K562 (cell line): Measurements from ENCODE around the gene TMBIM4. TPM values are rescaled to one million over a fixed set of nuclear protein-coding genes. Genes with fewer than 3 reads are reported as not detected.

Source experiments
- ATAC-seq: fragments of 200-7000 bp; cut with Tn5 transposase; 3 replicates; pipeline ENCODE4 v1.9.1; 2020; ENCODE audit warnings: moderate library complexity
- BruUV-seq: library from RNA; stranded (reverse); fragments of 400-500 nt; replicated peaks from 2 replicates; lab custom pipeline; 2021; lab: Mats Ljungman, UMichigan
- CTCF ChIA-PET: fragments of 300-600 bp; formaldehyde crosslinking; extraction: SDS; loops from one replicate; lab custom pipeline; 2021; ENCODE audit warnings: low intra/inter-chr PET ratio; lab: Yijun Ruan, JAX
- POLR2A ChIA-PET: fragments of 300-600, 350-650 bp; sonication (Branson Sonifier 250); formaldehyde crosslinking; extraction: SDS; loops from one replicate; lab custom pipeline; 2021; ENCODE audit warnings: antibody characterized with exemption, inconsistent platforms; lab: Yijun Ruan, JAX
- DNase-seq, 4 experiments: peaks; one replicate each; pipeline versions ENCODE4 v3.0.0 to v3.0.0-alpha.2; 2011 to 2018; ENCODE audit warnings: low spot score in 3 of 4, mixed read lengths in 3 of 4; ENCODE audit errors: extremely low read depth in 1 of 4
- FAIRE-seq: peaks from 2 replicates; lab custom pipeline; 2011; peaks lifted over from hg19 to GRCh38; lab: Jason Lieb, UNC
- H2AFZ ChIP-seq: 2 replicates; pipeline ENCODE4 v1.6.0; 2011; ENCODE audit warnings: low read depth, low read length, control low read depth, inconsistent platforms
- H3K27ac ChIP-seq: fragments of 200-600 bp; 3 replicates; pipeline ENCODE4 v1.8.0; 2011; ENCODE audit warnings: low read depth, mild to moderate bottlenecking, control low read depth, inconsistent platforms, low read length, moderate library complexity, mixed read lengths; ENCODE audit errors: extremely low read depth
- H3K27me3 ChIP-seq, 2 experiments: fragments of 300-600 bp in 1 of 2; 2 replicates in 1 of 2; 3 replicates in 1 of 2; pipeline versions ENCODE4 v1.6.0 to v1.8.0; 2011; ENCODE audit warnings: inconsistent platforms in 2 of 2, low read length in 2 of 2, mild to moderate bottlenecking in 1 of 2, mixed read lengths in 1 of 2, moderate library complexity in 1 of 2; ENCODE audit not compliant: control insufficient read depth in 2 of 2, insufficient read depth in 2 of 2
- H3K36me3 ChIP-seq: fragments of 300-600 bp; 3 replicates; pipeline ENCODE4 v1.8.0; 2011; ENCODE audit warnings: mild to moderate bottlenecking, low read length, inconsistent platforms; ENCODE audit not compliant: control insufficient read depth, insufficient read depth
- H3K4me1 ChIP-seq, 2 experiments: fragments of 200-600 bp in 1 of 2; replicated peaks in 1 of 2; 2 replicates in 1 of 2; 3 replicates in 1 of 2; pipeline versions ENCODE4 v1.5.1 to v1.8.0; 2011; ENCODE audit warnings: inconsistent platforms in 2 of 2, low read length in 2 of 2, mild to moderate bottlenecking in 1 of 2, mixed read lengths in 1 of 2, moderate library complexity in 1 of 2; ENCODE audit not compliant: control insufficient read depth in 2 of 2, insufficient read depth in 2 of 2
- H3K4me2 ChIP-seq: 2 replicates; pipeline ENCODE4 v1.6.1; 2011; ENCODE audit warnings: low read length, control low read depth, inconsistent platforms, mixed read lengths; ENCODE audit not compliant: insufficient read depth
- H3K4me3 ChIP-seq: fragments of 200-600 bp; sonication (generic), shearing (Covaris generic); 2 replicates; pipeline ENCODE4 v1.5.1; 2016; ENCODE audit warnings: control low read depth, inconsistent platforms
- H3K79me2 ChIP-seq: fragments of 200-600 bp; 3 replicates; pipeline ENCODE4 v1.8.0; 2011; ENCODE audit warnings: low read length, inconsistent platforms; ENCODE audit not compliant: control insufficient read depth, insufficient read depth
- H3K9ac ChIP-seq, 2 experiments: 2 replicates each; pipeline versions ENCODE4 v1.6.0 to v1.6.1; 2011; ENCODE audit warnings: low read depth in 2 of 2, low read length in 2 of 2, control low read depth in 1 of 2, inconsistent platforms in 1 of 2, mild to moderate bottlenecking in 1 of 2, mixed read lengths in 1 of 2; ENCODE audit not compliant: insufficient read depth in 1 of 2
- H3K9me1 ChIP-seq: one replicate; pipeline ENCODE4 v1.6.0; 2011; ENCODE audit warnings: inconsistent platforms, mild to moderate bottlenecking, low read length, moderate library complexity; ENCODE audit not compliant: control insufficient read depth, insufficient read depth
- H3K9me3 ChIP-seq: replicated peaks from 2 replicates; pipeline ENCODE4 v1.5.1; 2011; ENCODE audit warnings: low read depth, low read length, inconsistent platforms; ENCODE audit not compliant: control insufficient read depth, insufficient read depth
- H4K20me1 ChIP-seq: replicated peaks from 2 replicates; pipeline ENCODE4 v1.6.1; 2011; ENCODE audit warnings: low read length, inconsistent platforms, mixed read lengths; ENCODE audit not compliant: control insufficient read depth, insufficient read depth
- GTF2E2 ChIP-seq: fragments of 200-800 bp; sonication (Bioruptor generic); IDR thresholded peaks from 2 replicates; pipeline ENCODE4 v1.6.1; 2016; ENCODE audit warnings: missing genetic modification characterization, missing compliant biosample characterization
- HDAC2 ChIP-seq: fragments of 450-650 bp; IDR thresholded peaks from 2 replicates; pipeline ENCODE4 v1.6.1; 2016; ENCODE audit warnings: mild to moderate bottlenecking
- MCM2 ChIP-seq: fragments of 450-650 bp; IDR thresholded peaks from 2 replicates; pipeline ENCODE4 v1.6.1; 2017; ENCODE audit warnings: low read depth, mild to moderate bottlenecking
- RBM25 ChIP-seq: fragments of 200-400 bp; formaldehyde crosslinking; IDR thresholded peaks from 2 replicates; pipeline ENCODE4 v1.6.1; 2018; ENCODE audit warnings: low read length, low read depth, moderate library complexity; ENCODE audit not compliant: severe bottlenecking
- SOX6 ChIP-seq: fragments of 450-650 bp; IDR thresholded peaks from 2 replicates; pipeline ENCODE4 v1.6.1; 2014; ENCODE audit warnings: mild to moderate bottlenecking
- SP1 ChIP-seq: sonication (generic); formaldehyde crosslinking; IDR thresholded peaks from 2 replicates; pipeline ENCODE4 v1.8.1; 2022; ENCODE audit warnings: mild to moderate bottlenecking, missing genetic modification reagents
- TSC22D4 ChIP-seq: fragments of 450-650 bp; IDR thresholded peaks from 2 replicates; pipeline ENCODE4 v1.6.1; 2016; ENCODE audit warnings: missing genetic modification characterization, missing biosample characterization, control low read depth
- ZNF445 ChIP-seq: fragments of 250-450 bp; sonication (Bioruptor Pico); IDR thresholded peaks from 2 replicates; pipeline ENCODE4 v1.4.0; 2020; ENCODE audit warnings: low read depth, mild to moderate bottlenecking, moderate library complexity
- ZNF551 ChIP-seq: fragments of 250-450 bp; sonication (Bioruptor Pico); IDR thresholded peaks from 2 replicates; pipeline ENCODE4 v1.5.0; 2021; ENCODE audit warnings: mild to moderate bottlenecking, moderate library complexity
- ZNF79 ChIP-seq: fragments of 250-450 bp; sonication (Bioruptor Pico); IDR thresholded peaks from 2 replicates; pipeline ENCODE4 v1.4.0; 2020; ENCODE audit warnings: low read depth, mild to moderate bottlenecking, moderate library complexity
- WGBS: fragments of 100-300 bp; shearing (Covaris generic); methylation state at CpG from one replicate; pipeline ENCODE4 v1.1.6; 2016; ENCODE audit warnings: low coverage, mixed read lengths; ENCODE audit not compliant: insufficient coverage; ENCODE audit errors: missing lambda C conversion rate; 5-methylcytosine and 5-hydroxymethylcytosine counted together
- in situ Hi-C: fragments of 300-500 bp; cut with MboI; formaldehyde crosslinking; loops from 4 replicates; pipeline ENCODE4 v1.15.0; 2018; ENCODE audit warnings: inconsistent platforms, mixed read lengths
- intact Hi-C: fragments of 100-400 bp; cut with micrococcal nuclease; formaldehyde crosslinking; loops from 2 replicates; pipeline ENCODE4 v1.14.2; 2022
- polyA plus RNA-seq, 8 experiments: library from polyadenylated mRNA; depleted of rRNA in 4 of 8; stranded (reverse) in 5 of 8; unstranded in 3 of 8; fragments of >200 nt; fragmentation: Nextera tagmentation in 2 of 8; fragmentation: Illumina TruSeq in 1 of 8; extraction: Ambion mirVana in 2 of 8; extraction: Trizol in 1 of 8; gene quantifications; 2 replicates each; pipeline versions ENCODE4 v1.2.1 to v1.2.3, GENCODE V29; 2011 to 2014; ENCODE audit warnings: inconsistent platforms in 1 of 8, missing spikeins in 1 of 8
- total RNA-seq, 7 experiments: library from RNA; depleted of rRNA in 6 of 7; stranded (reverse); fragments of >200 nt in 6 of 7; fragmentation: Illumina TruSeq in 2 of 7; extraction: Trizol in 2 of 7; gene quantifications; 2 replicates each; pipeline versions ENCODE4 v1.2.1 to v1.2.3, GENCODE V29; 2011 to 2021; ENCODE audit warnings: low replicate concordance in 1 of 7
- TF ChIP-seq, protein P1 (sequence below): fragments of 450-650 bp; formaldehyde crosslinking; IDR thresholded peaks from 2 replicates; pipeline ENCODE4 v1.4.0; 2022; ENCODE audit warnings: mild to moderate bottlenecking, moderate library complexity
- TF ChIP-seq, protein P2 (sequence below): sonication (generic); formaldehyde crosslinking; IDR thresholded peaks from 2 replicates; pipeline ENCODE4 v1.8.0; 2022; ENCODE audit warnings: mild to moderate bottlenecking, missing genetic modification reagents
- TF ChIP-seq, protein P3 (sequence below), 2 experiments: IDR thresholded peaks in 1 of 2; conservative IDR thresholded peaks in 1 of 2; 2 replicates each; pipeline ENCODE4 v1.6.1; 2016; ENCODE audit warnings: low read depth in 2 of 2, mild to moderate bottlenecking in 1 of 2, missing compliant biosample characterization in 1 of 2, missing genetic modification characterization in 1 of 2, moderate library complexity in 1 of 2

Gene TMBIM4
- total and polyA plus RNA-seq, 9 of the 15 experiments (the other 6 are each of a cell fraction or from before 2014, with no cell fraction given), result 18.6 to 272 (median 50.0) TPM

DNA sequence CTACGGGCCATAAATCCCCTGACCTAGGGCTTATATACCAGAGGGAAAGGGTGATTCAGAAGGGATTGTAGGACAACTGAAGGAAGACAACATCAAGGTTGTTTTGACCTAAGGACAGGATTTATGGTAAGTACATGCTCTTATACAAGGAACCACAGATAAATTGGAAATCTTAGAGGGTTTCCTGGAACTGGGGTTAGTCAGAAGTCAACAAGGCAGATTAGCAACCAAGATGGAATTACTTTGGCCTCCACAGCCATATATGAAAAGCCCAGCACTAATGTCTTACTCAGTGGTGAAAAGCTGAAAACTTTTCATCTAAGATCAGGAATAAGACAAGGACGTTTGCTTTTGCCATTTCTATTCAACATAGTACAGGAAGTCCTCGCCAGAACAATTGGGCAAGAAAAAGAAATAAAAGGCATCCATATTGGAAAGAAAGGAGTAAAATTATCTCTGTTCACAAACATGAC lies 5.4 kb downstream of the TMBIM4 start:
- no peak overlapping the region for H3K4me3 ChIP-seq
- FAIRE-seq (peak; percentile 66), ATAC-seq (peak; percentile 42), DNase-seq (peak in 2 of 4 experiments; percentile 28 to 67)
- H3K9ac ChIP-seq, result no peak overlapping the region
- ChIA-PET CTCF (interaction anchor here (0.7 kb wide), 1 partner anchor 1371 kb away, joined by 3 read pairs; no protein-coding TSS in a partner anchor), POLR2A (no interaction called here)
- in situ Hi-C loops (no loop called here), intact Hi-C loops (no loop called here)
- H2AFZ ChIP-seq, result no peak overlapping the region
- no peak overlapping the region for H3K4me2 ChIP-seq
- H3K27ac ChIP-seq, result peak overlapping the region; percentile 9; the same call in 1 of the 3 replicates
- H3K27me3 ChIP-seq, result no peaks in the 10 kb centered on the region
- no TSS peak for BruUV-seq
- no peaks in the 10 kb centered on the region; the same call in 1 of the 2 replicates for H4K20me1 ChIP-seq
- WGBS, result 13% methylated on average over 3 of the region's 3 CpGs
- no peaks in the 10 kb centered on the region for H3K9me3 ChIP-seq
- peaks cover 5 to 8% of the 10 kb centered on the region in 2 experiments; a peak in 4 of 5 replicates for H3K4me1 ChIP-seq
- H3K79me2 ChIP-seq, result peaks cover 78% of the 10 kb centered on the region
- peaks cover 17% of the 10 kb centered on the region for H3K36me3 ChIP-seq
- H3K9me1 ChIP-seq, result no peaks in the 10 kb centered on the region
- TF ChIP-seq GTF2E2 (tag) (no peak), ZNF79 (peak; percentile 78; the same call in 1 of the 2 replicates), HDAC2 (peak; percentile 96), TSC22D4 (tag) (no peak), SOX6 (peak; percentile 59; the same call in 1 of the 2 replicates), MCM2 (no peak), ZNF551 (no peak), SP1 (no peak), RBM25 (no peak), ZNF445 (CRISPR knock-in tag) (peak; percentile 61; the same call in 1 of the 2 replicates)
- TF ChIP-seq, protein P1, sequence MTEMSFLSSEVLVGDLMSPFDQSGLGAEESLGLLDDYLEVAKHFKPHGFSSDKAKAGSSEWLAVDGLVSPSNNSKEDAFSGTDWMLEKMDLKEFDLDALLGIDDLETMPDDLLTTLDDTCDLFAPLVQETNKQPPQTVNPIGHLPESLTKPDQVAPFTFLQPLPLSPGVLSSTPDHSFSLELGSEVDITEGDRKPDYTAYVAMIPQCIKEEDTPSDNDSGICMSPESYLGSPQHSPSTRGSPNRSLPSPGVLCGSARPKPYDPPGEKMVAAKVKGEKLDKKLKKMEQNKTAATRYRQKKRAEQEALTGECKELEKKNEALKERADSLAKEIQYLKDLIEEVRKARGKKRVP (CRISPR knock-in tag), result peak; percentile 43; the same call in 1 of the 2 replicates
- TF ChIP-seq, protein P2, sequence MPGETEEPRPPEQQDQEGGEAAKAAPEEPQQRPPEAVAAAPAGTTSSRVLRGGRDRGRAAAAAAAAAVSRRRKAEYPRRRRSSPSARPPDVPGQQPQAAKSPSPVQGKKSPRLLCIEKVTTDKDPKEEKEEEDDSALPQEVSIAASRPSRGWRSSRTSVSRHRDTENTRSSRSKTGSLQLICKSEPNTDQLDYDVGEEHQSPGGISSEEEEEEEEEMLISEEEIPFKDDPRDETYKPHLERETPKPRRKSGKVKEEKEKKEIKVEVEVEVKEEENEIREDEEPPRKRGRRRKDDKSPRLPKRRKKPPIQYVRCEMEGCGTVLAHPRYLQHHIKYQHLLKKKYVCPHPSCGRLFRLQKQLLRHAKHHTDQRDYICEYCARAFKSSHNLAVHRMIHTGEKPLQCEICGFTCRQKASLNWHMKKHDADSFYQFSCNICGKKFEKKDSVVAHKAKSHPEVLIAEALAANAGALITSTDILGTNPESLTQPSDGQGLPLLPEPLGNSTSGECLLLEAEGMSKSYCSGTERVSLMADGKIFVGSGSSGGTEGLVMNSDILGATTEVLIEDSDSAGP (CRISPR knock-in tag), result no peak
- TF ChIP-seq, protein P3, sequence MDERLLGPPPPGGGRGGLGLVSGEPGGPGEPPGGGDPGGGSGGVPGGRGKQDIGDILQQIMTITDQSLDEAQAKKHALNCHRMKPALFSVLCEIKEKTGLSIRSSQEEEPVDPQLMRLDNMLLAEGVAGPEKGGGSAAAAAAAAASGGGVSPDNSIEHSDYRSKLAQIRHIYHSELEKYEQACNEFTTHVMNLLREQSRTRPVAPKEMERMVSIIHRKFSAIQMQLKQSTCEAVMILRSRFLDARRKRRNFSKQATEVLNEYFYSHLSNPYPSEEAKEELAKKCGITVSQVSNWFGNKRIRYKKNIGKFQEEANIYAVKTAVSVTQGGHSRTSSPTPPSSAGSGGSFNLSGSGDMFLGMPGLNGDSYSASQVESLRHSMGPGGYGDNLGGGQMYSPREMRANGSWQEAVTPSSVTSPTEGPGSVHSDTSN (CRISPR knock-in tag; IDR thresholded peaks at IDR 0.05; ENCODE audit: low read depth), result no peak
- TF ChIP-seq, protein P3 (tag; conservative IDR thresholded peaks at IDR 0.05; ENCODE audit: low read depth), result peak; percentile 84
